Endothelial cell of umbilical vein (primary cell): ENCODE data around the gene C13orf46. TPM values are rescaled to one million over a fixed set of nuclear protein-coding genes. Genes with fewer than 3 reads are reported as not detected.

Source experiments
- BruUV-seq: library from RNA; stranded (reverse); fragments of 400-500 nt; replicated peaks from 2 replicates; lab custom pipeline; 2021; lab: Mats Ljungman, UMichigan
- CTCF ChIA-PET: fragments of 300-600, 350-600 bp; sonication (Branson Sonifier 250); formaldehyde crosslinking; loops from one replicate; lab custom pipeline; 2021; ENCODE audit warnings: antibody characterized with exemption, inconsistent platforms; lab: Charles Lee
- POLR2A ChIA-PET: fragments of 300-600, 350-600 bp; sonication (Branson Sonifier 250); formaldehyde crosslinking; loops from one replicate; lab custom pipeline; 2021; ENCODE audit warnings: antibody characterized with exemption, inconsistent platforms; lab: Charles Lee
- DNase-seq: peaks from one replicate; pipeline ENCODE4 v3.0.0-alpha.2; 2011; ENCODE audit warnings: low read depth, low spot score
- FAIRE-seq: peaks from 2 replicates; lab custom pipeline; 2011; peaks lifted over from hg19 to GRCh38; lab: Jason Lieb, UNC
- H2AFZ ChIP-seq: 2 replicates; pipeline ENCODE4 v1.6.0; 2012; ENCODE audit warnings: low read depth, low read length, control low read depth, inconsistent platforms
- H3K27ac ChIP-seq: 2 replicates; pipeline ENCODE4 v1.5.1; 2011; ENCODE audit warnings: low read depth, mild to moderate bottlenecking, control low read depth, low read length, moderate library complexity; ENCODE audit not compliant: insufficient read depth
- H3K27me3 ChIP-seq, 2 experiments: 2 replicates each; pipeline versions ENCODE4 v1.6.0 to v1.6.1; 2011; ENCODE audit warnings: low read length in 2 of 2, mixed read lengths in 1 of 2; ENCODE audit not compliant: control insufficient read depth in 2 of 2, insufficient read depth in 2 of 2
- H3K36me3 ChIP-seq, 2 experiments: 2 replicates in 1 of 2; 3 replicates in 1 of 2; pipeline ENCODE4 v1.5.1; 2011; ENCODE audit warnings: low read length in 2 of 2, mild to moderate bottlenecking in 1 of 2, moderate library complexity in 1 of 2; ENCODE audit not compliant: control insufficient read depth in 2 of 2, insufficient read depth in 2 of 2; ENCODE audit errors: extremely low read depth in 1 of 2
- H3K4me1 ChIP-seq: 3 replicates; pipeline ENCODE4 v1.5.1; 2011; ENCODE audit warnings: mild to moderate bottlenecking, low read length; ENCODE audit not compliant: control insufficient read depth, insufficient read depth; ENCODE audit errors: extremely low read depth
- H3K4me2 ChIP-seq: 2 replicates; pipeline ENCODE4 v1.6.1; 2011; ENCODE audit warnings: low read length, control low read depth, mixed read lengths; ENCODE audit not compliant: insufficient read depth
- H3K4me3 ChIP-seq, 3 experiments: fragments of 200-600 bp in 1 of 3; sonication (generic), shearing (Covaris generic) in 1 of 3; replicated peaks in 1 of 3; 2 replicates each; pipeline ENCODE4 v1.5.1; 2011 to 2016; ENCODE audit warnings: control low read depth in 3 of 3, low read length in 3 of 3, mild to moderate bottlenecking in 2 of 3, inconsistent platforms in 1 of 3, low read depth in 1 of 3, moderate library complexity in 1 of 3; ENCODE audit not compliant: insufficient read depth in 1 of 3
- H3K79me2 ChIP-seq: 2 replicates; pipeline ENCODE4 v1.6.0; 2012; ENCODE audit warnings: low read length, inconsistent platforms; ENCODE audit not compliant: control insufficient read depth, insufficient read depth
- H3K9ac ChIP-seq: replicated peaks from 2 replicates; pipeline ENCODE3; 2011; ENCODE audit warnings: low read length, control low read depth; ENCODE audit not compliant: insufficient read depth; ENCODE audit errors: extremely low read depth
- H3K9me1 ChIP-seq: replicated peaks from 3 replicates; pipeline ENCODE4 v1.6.0; 2011; ENCODE audit warnings: mild to moderate bottlenecking, low read length; ENCODE audit not compliant: control insufficient read depth, insufficient read depth; ENCODE audit errors: extremely low read depth
- H3K9me3 ChIP-seq: replicated peaks from 2 replicates; pipeline ENCODE4 v1.5.1; 2012; ENCODE audit warnings: low read length, inconsistent platforms; ENCODE audit not compliant: control insufficient read depth, insufficient read depth
- H4K20me1 ChIP-seq: replicated peaks from 2 replicates; pipeline ENCODE3; 2011; ENCODE audit warnings: mild to moderate bottlenecking, low read length; ENCODE audit not compliant: control insufficient read depth, insufficient read depth; ENCODE audit errors: extremely low read depth
- CTCF ChIP-seq, 2 donors: IDR thresholded peaks; 1 replicate in 1 of 2; 2 replicates in 1 of 2; pipeline ENCODE4 v1.5.1; 2011; ENCODE audit warnings: low read length in 2 of 2, mild to moderate bottlenecking in 2 of 2, moderate library complexity in 2 of 2, control low read depth in 1 of 2, inconsistent platforms in 1 of 2, low read depth in 1 of 2; ENCODE audit not compliant: insufficient read depth in 1 of 2; ENCODE audit errors: extremely low read depth in 1 of 2
- FOS ChIP-seq: IDR thresholded peaks from 2 replicates; pipeline ENCODE4 v1.6.1; 2011; ENCODE audit warnings: mild to moderate bottlenecking, low read length, moderate library complexity, borderline replicate concordance; ENCODE audit not compliant: insufficient read depth
- GATA2 ChIP-seq: IDR thresholded peaks from 2 replicates; pipeline ENCODE4 v1.7.0; 2011; ENCODE audit warnings: low read depth, mild to moderate bottlenecking, moderate library complexity, mixed read lengths, low read length; ENCODE audit not compliant: insufficient read length, insufficient read depth
- JUN ChIP-seq: IDR thresholded peaks from 2 replicates; pipeline ENCODE4 v1.6.1; 2011; ENCODE audit warnings: borderline replicate concordance, low read depth; ENCODE audit not compliant: insufficient read length, insufficient read depth
- MAX ChIP-seq: IDR thresholded peaks from 2 replicates; pipeline ENCODE4 v1.6.1; 2011; ENCODE audit not compliant: insufficient read depth, insufficient read length
- MYC ChIP-seq: IDR thresholded peaks from one replicate; pipeline ENCODE4 v1.6.1; 2011; ENCODE audit warnings: mild to moderate bottlenecking, low read depth, low read length
- POLR2AphosphoS5 ChIP-seq: IDR thresholded peaks from 2 replicates; pipeline ENCODE4 v1.6.1; 2012; ENCODE audit warnings: low read depth, mild to moderate bottlenecking, control low read depth, low read length, moderate library complexity; ENCODE audit not compliant: insufficient read depth
- dilution Hi-C: fragments of 300-500 bp; cut with MboI; formaldehyde crosslinking; loops from one replicate; pipeline ENCODE4 v1.15.0; 2019; ENCODE audit warnings: low sequenced_read_pairs; ENCODE audit not compliant: extremely low pct_ligation_motif_present
- intact Hi-C: fragments of 100-400 bp; cut with micrococcal nuclease; formaldehyde crosslinking; loops from one replicate; pipeline ENCODE4 v1.10.0; 2022
- polyA plus RNA-seq, 4 experiments: library from polyadenylated mRNA; depleted of rRNA in 3 of 4; stranded (reverse) in 3 of 4; unstranded in 1 of 4; fragments of >200 nt; gene quantifications; 2 replicates each; pipeline versions ENCODE4 v1.2.1 to v1.2.3, GENCODE V29; 2011 to 2012; ENCODE audit warnings: missing spikeins in 1 of 4
- total RNA-seq: library from RNA; stranded (reverse); gene quantifications from 2 replicates; pipeline ENCODE4 v1.2.3, GENCODE V29; 2021

Gene C13orf46
- total and polyA plus RNA-seq, 2 donors (not counting 3 experiments of a cell fraction or from before 2014, with no cell fraction given), result 1.3 to 1.7 TPM

- H3K4me3 ChIP-seq, result no peak overlapping the region
- ChIA-PET CTCF (interaction anchor here (1.0 kb wide), 1 partner anchor 9 kb away, joined by 5 read pairs; no protein-coding TSS in a partner anchor), POLR2A (no interaction called here)
- H3K9me3 ChIP-seq, result no peaks in the 10 kb centered on the region
- no peaks in the 10 kb centered on the region for H3K27me3 ChIP-seq
- no peak overlapping the region for H3K9ac ChIP-seq
- intact Hi-C loops, result no loop called here
- DNase-seq (no peak), FAIRE-seq (no peak)
- H2AFZ ChIP-seq, result no peak overlapping the region
- H3K4me1 ChIP-seq, result no peaks in the 10 kb centered on the region
- BruUV-seq, result no TSS peak
- peaks cover 0 to 1% of the 10 kb centered on the region in 2 experiments for H3K36me3 ChIP-seq
- H3K79me2 ChIP-seq, result no peaks in the 10 kb centered on the region
- H4K20me1 ChIP-seq, result no peaks in the 10 kb centered on the region
- dilution Hi-C loops, result no loop called here
- no peak overlapping the region for H3K27ac ChIP-seq
- no peak overlapping the region for H3K4me2 ChIP-seq
- no peak for TF ChIP-seq JUN
- TF ChIP-seq FOS, result no peak
- TF ChIP-seq MAX, result no peak
- no peak for TF ChIP-seq MYC
- no peak for TF ChIP-seq CTCF (IDR thresholded peaks at IDR 0.05; ENCODE audit: extremely low read depth in 1 of 2, insufficient read depth in 1 of 2, low read depth in 1 of 2, low read length in 2 of 2)
- TF ChIP-seq POLR2AphosphoS5, result no peak
- no peak for TF ChIP-seq GATA2
- no peaks in the 10 kb centered on the region for H3K9me1 ChIP-seq
Measured at GRCh38 chr13:113967729-113968462, 6.0 kb downstream of the C13orf46 start.
